ENCODE data around the gene DAZAP1.

DAZAP1 gene

DNA sequence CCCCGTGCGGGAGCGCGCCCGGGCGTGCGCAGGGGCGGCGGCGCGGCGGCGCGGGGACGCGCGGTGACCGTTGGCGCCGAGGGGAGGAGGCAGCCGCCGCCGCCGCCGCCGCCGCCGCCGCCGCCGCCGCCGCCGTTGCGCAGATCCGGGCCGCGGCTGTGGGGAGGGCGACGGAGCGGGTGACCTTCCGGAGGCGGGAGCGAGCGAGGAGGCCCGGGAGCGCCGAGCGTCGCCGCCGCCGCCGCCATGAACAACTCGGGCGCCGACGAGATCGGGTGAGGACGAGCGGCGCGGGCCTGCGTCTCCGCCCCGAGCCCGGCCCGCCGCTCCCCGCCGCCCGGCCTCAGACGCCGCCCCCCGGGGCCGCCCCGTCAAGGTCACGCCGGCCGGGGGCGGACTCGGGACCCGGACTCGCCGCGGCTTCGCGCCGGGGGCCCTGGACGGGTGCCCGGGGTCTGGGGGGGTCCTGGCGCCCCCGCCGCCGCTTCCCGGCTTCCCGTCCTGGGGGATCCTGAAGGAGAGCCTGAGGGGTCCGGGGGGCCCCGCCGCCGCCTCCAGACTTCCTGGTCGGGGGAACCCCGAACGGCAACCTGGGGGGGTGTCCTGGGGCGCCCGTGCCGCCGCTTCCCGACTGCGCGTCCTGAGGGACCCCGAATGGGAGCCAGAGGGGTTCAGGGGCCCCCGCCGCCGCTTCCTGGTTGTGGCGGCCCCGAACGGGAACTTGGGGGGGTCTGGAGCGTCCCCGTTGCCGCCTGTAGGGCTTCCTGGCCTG, at the start of gene DAZAP1:
TSS of gene DAZAP1 (plus strand) at position 59 of the 772 bp plus-strand sequence. CDS start at position 247, 188 bp downstream.
- H3K36me3 ChIP-seq (ENCODE audit: control insufficient read depth in 2 of 2, insufficient read depth in 2 of 2, low read length in 2 of 2) = peaks cover 0 to 11% of the 10 kb centered on the region in 2 donors
- peaks cover 29 to 40% of the 10 kb centered on the region in 2 donors for H3K4me1 ChIP-seq (ENCODE audit: control insufficient read depth in 2 of 2, insufficient read depth in 2 of 2, low read length in 2 of 2)
- peak within 1 kb of the TSS; percentile 85 to 89 for H3K27ac ChIP-seq (ENCODE audit: low read depth in 2 of 2, low read length in 2 of 2)
- H3K27me3 ChIP-seq (ENCODE audit: control insufficient read depth in 2 of 2, insufficient read depth in 2 of 2, low read length in 2 of 2) = peaks cover 0 to 4% of the 10 kb centered on the region in 2 donors
- H3K4me3 ChIP-seq (ENCODE audit: low read length in 2 of 2) = peak within 1 kb of the TSS; percentile 80 to 82
- H3K9me3 ChIP-seq (ENCODE audit: control insufficient read depth in 2 of 2, low read length in 2 of 2) = no peaks in the 10 kb centered on the region
- peak within 1 kb of the TSS; percentile 76 to 92 for H3K9ac ChIP-seq (ENCODE audit: low read depth in 1 of 2, low read length in 2 of 2)

DNA sequence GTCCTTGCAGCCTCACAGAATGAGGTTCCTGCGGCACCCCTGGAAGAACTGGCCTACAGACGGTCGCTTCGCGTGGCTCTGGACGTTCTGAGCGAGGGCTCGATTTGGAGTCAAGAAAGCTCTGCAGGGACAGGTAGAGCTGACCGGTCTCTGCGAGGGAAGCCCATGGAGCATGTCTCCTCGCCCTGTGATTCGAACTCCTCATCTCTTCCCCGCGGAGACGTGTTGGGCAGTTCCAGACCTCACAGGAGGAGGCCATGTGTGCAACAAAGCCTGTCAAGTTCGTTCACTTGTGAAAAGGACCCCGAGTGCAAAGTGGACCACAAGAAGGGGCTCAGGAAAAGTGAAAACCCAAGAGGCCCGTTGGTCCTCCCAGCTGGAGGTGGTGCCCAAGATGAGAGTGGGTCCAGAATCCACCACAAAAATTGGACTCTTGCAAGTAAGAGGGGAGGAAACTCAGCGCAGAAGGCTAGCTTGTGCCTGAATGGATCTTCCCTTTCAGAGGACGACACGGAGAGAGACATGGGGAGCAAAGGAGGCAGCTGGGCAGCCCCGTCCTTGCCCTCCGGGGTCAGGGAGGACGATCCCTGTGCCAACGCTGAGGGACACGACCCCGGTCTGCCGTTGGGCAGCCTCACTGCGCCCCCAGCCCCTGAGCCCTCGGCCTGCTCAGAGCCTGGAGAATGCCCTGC, 47.1 kb upstream of the DAZAP1 start:
- peaks cover 10 to 22% of the 10 kb centered on the region in 2 donors for H3K4me1 ChIP-seq (ENCODE audit: control insufficient read depth in 2 of 2, insufficient read depth in 2 of 2, low read length in 2 of 2)
- no peak overlapping the region for H3K9ac ChIP-seq (ENCODE audit: low read depth in 1 of 2, low read length in 2 of 2)
- no peaks in the 10 kb centered on the region for H3K9me3 ChIP-seq (ENCODE audit: control insufficient read depth in 2 of 2, low read length in 2 of 2)
- H3K4me3 ChIP-seq (ENCODE audit: low read length in 2 of 2) = no peak overlapping the region
- H3K27ac ChIP-seq (ENCODE audit: low read depth in 2 of 2, low read length in 2 of 2) = peak overlapping the region; percentile 6 to 40
- peaks cover 35 to 42% of the 10 kb centered on the region in 2 donors for H3K36me3 ChIP-seq (ENCODE audit: control insufficient read depth in 2 of 2, insufficient read depth in 2 of 2, low read length in 2 of 2)
- no peaks in the 10 kb centered on the region for H3K27me3 ChIP-seq (ENCODE audit: control insufficient read depth in 2 of 2, insufficient read depth in 2 of 2, low read length in 2 of 2)

DNA sequence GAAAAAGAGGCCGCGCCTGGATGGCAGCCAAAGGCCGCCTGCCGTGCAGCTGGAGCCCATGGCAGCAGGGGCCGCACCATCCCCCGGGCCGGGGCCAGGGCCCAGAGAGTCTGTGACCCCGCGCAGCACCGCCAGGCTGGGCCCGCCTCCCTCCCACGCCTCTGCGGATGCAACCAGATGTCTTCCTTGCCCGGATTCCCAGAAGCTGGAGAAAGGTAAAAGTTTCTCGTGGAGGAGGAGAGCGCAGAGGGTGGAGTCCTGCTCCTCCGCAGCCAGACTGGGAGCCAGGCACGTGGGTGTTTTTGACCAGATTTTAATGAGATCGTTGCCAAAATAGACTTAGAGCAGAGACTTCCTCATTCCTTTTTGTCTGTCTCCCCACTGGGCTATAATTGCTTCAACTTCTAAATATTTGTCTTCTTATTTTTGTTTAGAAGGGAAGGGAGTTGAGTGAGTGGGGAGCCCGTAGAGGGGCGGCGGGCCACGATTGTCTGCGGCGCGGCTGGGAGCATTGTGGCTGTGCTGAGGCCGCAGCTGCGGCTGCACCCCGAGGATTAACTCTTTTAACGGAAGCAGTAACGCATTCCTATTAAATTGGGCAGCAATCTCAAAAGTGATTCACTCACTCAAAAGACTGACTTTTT, 46.4 kb upstream of the DAZAP1 start:
- Histone ChIP-seq H3K36me3 (ENCODE audit: control insufficient read depth in 2 of 2, insufficient read depth in 2 of 2, low read length in 2 of 2) (peaks cover 35 to 47% of the 10 kb centered on the region in 2 donors), H3K9ac (ENCODE audit: low read depth in 1 of 2, low read length in 2 of 2) (no peak overlapping the region), H3K27me3 (ENCODE audit: control insufficient read depth in 2 of 2, insufficient read depth in 2 of 2, low read length in 2 of 2) (no peaks in the 10 kb centered on the region), H3K4me3 (ENCODE audit: low read length in 2 of 2) (peak overlapping the region in 1 of 2 donors; percentile 1), H3K9me3 (ENCODE audit: control insufficient read depth in 2 of 2, low read length in 2 of 2) (no peaks in the 10 kb centered on the region), H3K4me1 (ENCODE audit: control insufficient read depth in 2 of 2, insufficient read depth in 2 of 2, low read length in 2 of 2) (peaks cover 5 to 16% of the 10 kb centered on the region in 2 donors), H3K27ac (ENCODE audit: low read depth in 2 of 2, low read length in 2 of 2) (peak overlapping the region; percentile 6 to 40)

DNA sequence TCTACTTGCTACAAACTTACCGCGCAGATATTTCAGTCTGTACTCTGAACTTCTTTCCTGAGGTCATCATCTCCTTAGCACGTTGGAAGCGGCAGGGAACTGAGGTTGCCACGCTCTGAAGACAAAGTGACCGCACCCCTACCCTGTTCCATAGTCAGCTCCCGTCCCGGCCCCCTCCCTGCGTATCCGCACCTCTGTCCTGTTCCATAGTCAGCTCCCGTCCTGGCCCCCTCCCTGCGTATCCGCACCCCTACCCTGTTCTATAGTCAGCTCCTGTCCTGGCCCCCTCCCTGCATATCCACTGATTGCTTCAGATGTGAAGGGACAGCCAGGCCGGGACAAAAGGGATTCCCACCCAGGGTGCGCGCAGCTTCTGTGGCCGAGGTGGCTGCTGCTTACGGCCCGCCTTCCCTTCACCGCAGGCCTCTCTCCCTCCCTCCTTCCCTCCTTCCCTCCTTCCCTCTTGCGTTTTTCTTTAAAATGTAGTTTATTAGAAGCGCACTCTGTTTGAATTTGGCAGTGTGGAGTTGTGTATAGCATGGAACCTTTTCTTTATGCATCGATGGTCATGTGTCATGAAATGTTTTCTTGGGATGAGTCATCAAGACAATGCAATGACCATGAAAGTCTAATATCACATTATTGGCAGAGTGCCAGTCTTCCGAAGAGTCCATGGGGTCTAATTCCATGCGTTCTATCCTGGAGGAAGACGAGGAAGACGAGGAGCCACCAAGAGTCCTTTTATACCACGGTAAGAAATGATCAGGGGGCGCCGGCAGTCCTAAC, 45.6 kb upstream of the DAZAP1 start:
- H3K27me3 ChIP-seq (ENCODE audit: control insufficient read depth in 2 of 2, insufficient read depth in 2 of 2, low read length in 2 of 2) = no peaks in the 10 kb centered on the region
- no peak overlapping the region for H3K9ac ChIP-seq (ENCODE audit: low read depth in 1 of 2, low read length in 2 of 2)
- H3K4me3 ChIP-seq (ENCODE audit: low read length in 2 of 2) = no peak overlapping the region
- H3K4me1 ChIP-seq (ENCODE audit: control insufficient read depth in 2 of 2, insufficient read depth in 2 of 2, low read length in 2 of 2) = peaks cover 1 to 9% of the 10 kb centered on the region in 2 donors
- peaks cover 40 to 47% of the 10 kb centered on the region in 2 donors for H3K36me3 ChIP-seq (ENCODE audit: control insufficient read depth in 2 of 2, insufficient read depth in 2 of 2, low read length in 2 of 2)
- no peaks in the 10 kb centered on the region for H3K9me3 ChIP-seq (ENCODE audit: control insufficient read depth in 2 of 2, low read length in 2 of 2)
- no peak overlapping the region for H3K27ac ChIP-seq (ENCODE audit: low read depth in 2 of 2, low read length in 2 of 2)

DNA sequence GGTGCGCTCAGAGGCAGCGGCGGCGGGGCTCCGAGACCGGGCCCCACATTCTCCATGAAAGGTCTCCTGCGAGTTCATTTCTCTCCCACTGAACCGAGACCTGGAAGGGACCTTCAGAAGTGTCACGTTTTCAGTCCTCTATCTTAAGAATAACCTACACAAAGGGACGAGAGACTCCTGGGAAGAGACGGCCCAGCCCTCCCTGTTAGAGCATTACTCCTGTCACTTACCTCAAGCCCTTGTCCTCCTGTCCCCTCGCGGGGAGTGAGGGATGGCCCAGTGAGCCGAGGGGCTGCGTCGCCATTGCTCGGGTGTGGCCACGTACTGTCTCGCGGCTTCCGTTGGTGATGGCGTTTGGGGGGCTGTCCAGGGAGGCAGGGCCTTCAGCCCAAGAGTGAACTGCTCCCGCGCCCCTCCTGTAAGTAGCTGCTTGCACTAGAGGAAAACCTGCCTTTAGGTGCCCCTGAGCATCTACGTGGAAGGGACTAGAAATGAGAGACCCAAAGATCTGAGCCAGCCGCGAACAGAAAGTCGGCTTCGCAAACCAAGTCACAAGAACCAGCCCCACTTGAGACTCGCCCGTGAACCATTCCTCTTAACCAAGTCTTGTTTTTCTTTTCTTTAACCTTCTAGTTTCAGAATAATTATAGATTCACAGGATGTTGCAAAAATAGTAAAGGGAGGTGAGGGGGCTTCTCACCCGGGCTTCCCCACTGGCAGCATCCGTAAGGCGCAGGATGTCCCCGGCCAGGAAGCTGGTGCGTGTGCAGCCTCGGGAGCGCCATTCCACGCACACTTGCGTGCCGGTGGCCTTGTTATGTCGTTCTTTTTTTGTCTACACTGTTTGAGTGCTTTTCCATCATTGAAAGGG, 44.8 kb upstream of the DAZAP1 start:
- Histone ChIP-seq H3K4me1 (ENCODE audit: control insufficient read depth in 2 of 2, insufficient read depth in 2 of 2, low read length in 2 of 2) (peaks cover 0 to 7% of the 10 kb centered on the region in 2 donors), H3K27ac (ENCODE audit: low read depth in 2 of 2, low read length in 2 of 2) (peak overlapping the region in 1 of 2 donors; percentile 2), H3K9me3 (ENCODE audit: control insufficient read depth in 2 of 2, low read length in 2 of 2) (no peaks in the 10 kb centered on the region), H3K36me3 (ENCODE audit: control insufficient read depth in 2 of 2, insufficient read depth in 2 of 2, low read length in 2 of 2) (peaks cover 38 to 50% of the 10 kb centered on the region in 2 donors), H3K27me3 (ENCODE audit: control insufficient read depth in 2 of 2, insufficient read depth in 2 of 2, low read length in 2 of 2) (no peaks in the 10 kb centered on the region), H3K9ac (ENCODE audit: low read depth in 1 of 2, low read length in 2 of 2) (no peak overlapping the region), H3K4me3 (ENCODE audit: low read length in 2 of 2) (no peak overlapping the region)

DNA sequence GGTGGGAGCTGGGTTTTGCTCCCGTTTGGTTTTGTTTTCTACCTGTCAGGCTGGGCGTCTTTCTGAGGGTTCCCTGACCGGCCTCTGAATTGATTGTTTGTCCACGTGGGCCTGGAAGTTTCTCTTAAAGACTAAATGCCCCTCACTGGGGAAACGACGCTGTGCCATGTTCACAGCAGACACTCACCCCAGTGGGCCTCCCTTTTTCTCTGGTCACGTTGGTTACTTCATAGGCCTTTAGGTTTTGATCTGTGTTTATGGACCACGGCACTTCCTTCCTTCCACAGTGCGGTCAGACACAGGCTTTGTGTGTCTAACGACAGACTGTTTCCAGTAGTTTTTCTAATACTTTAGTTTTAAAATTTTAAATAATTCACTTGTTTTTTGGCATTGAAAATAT, 43.8 kb upstream of the DAZAP1 start:
- Histone ChIP-seq H3K36me3 (ENCODE audit: control insufficient read depth in 2 of 2, insufficient read depth in 2 of 2, low read length in 2 of 2) (peaks cover 32 to 44% of the 10 kb centered on the region in 2 donors), H3K27me3 (ENCODE audit: control insufficient read depth in 2 of 2, insufficient read depth in 2 of 2, low read length in 2 of 2) (no peaks in the 10 kb centered on the region), H3K9me3 (ENCODE audit: control insufficient read depth in 2 of 2, low read length in 2 of 2) (no peaks in the 10 kb centered on the region), H3K4me1 (ENCODE audit: control insufficient read depth in 2 of 2, insufficient read depth in 2 of 2, low read length in 2 of 2) (peaks cover 0 to 7% of the 10 kb centered on the region in 2 donors), H3K9ac (ENCODE audit: low read depth in 1 of 2, low read length in 2 of 2) (no peak overlapping the region), H3K27ac (ENCODE audit: low read depth in 2 of 2, low read length in 2 of 2) (peak overlapping the region; percentile 2 to 20), H3K4me3 (ENCODE audit: low read length in 2 of 2) (no peak overlapping the region)

DNA sequence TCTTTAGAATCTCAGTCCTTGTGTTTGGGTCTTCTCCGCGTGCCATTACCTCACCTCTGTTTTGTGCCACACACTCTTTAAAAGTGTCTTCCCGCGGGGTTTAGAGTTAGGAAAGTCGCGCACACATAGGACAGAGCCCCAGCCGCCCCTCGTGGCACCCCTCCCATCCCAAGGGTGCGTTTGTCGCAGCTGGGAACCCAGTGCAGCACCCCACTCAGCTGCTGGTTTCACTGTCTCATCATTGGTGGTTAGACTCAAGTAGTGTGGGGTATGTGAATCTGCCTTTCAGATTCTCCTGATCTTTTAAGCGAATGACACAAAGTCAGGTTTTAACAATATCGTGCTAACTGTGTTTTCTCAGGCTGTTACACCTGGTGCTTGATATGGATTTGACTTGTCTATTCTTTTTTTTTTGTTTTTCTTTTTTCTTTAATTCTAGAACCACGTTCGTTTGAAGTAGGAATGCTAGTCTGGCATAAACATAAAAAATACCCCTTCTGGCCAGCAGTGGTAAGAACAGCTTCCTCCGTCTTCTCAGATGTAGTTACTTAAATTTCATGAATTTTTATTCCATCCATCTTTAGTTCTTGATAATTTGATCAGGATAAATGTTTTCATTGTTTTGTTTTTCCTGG, 43.2 kb upstream of the DAZAP1 start:
- no peak overlapping the region for H3K27ac ChIP-seq (ENCODE audit: low read depth in 2 of 2, low read length in 2 of 2)
- no peaks in the 10 kb centered on the region for H3K27me3 ChIP-seq (ENCODE audit: control insufficient read depth in 2 of 2, insufficient read depth in 2 of 2, low read length in 2 of 2)
- H3K9ac ChIP-seq (ENCODE audit: low read depth in 1 of 2, low read length in 2 of 2) = no peak overlapping the region
- no peak overlapping the region for H3K4me3 ChIP-seq (ENCODE audit: low read length in 2 of 2)
- H3K4me1 ChIP-seq (ENCODE audit: control insufficient read depth in 2 of 2, insufficient read depth in 2 of 2, low read length in 2 of 2) = peaks cover 0 to 7% of the 10 kb centered on the region in 2 donors
- H3K9me3 ChIP-seq (ENCODE audit: control insufficient read depth in 2 of 2, low read length in 2 of 2) = no peaks in the 10 kb centered on the region
- peaks cover 29 to 40% of the 10 kb centered on the region in 2 donors for H3K36me3 ChIP-seq (ENCODE audit: control insufficient read depth in 2 of 2, insufficient read depth in 2 of 2, low read length in 2 of 2)

DNA sequence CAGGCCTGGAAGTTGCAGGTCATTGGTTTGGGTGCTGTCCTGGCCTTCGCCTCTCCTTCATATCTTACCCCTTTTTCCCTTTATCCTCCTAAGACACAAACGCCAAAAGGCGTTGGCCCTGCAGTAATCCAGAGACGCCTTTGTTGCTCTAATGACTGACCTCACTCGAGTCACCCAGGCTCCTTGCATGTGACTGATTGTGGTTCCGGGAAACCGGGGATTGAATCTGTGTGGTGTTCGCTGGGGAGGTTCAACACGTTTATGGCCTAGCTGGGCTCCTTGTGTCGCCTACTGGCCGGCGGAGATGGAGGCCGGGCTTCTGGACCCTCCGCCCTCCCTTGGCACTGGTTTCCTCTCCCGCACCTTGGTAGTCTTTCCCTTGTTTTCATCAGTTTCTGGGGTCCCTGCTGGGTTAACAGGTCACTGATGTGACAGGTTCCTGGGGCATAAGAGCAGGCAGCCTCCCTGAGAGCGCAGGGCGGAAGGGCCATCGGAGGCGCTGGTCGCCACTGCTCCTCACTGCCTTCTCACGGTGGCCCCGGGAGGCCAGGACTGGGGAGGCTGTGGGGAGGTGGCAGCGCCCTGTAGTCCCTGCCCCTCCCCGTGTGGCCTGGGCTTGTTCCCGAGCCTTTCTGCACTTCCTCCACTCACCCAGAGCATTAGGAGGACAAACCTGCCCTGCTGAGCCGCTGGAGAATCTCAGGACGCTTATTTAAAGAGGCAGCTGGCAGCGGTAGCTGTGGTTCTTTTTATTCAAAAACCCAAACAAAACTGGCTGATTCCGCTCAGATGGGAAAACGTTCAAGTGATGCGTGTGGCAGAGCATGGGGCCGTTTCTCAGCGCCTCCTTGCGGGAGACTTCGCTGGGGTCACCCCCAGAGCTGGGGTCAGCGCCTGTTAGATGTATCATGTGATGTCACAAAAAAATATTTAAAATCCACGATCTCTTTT, 41.8 kb upstream of the DAZAP1 start:
- no peak overlapping the region for H3K9ac ChIP-seq (ENCODE audit: low read depth in 1 of 2, low read length in 2 of 2)
- no peak overlapping the region for H3K4me3 ChIP-seq (ENCODE audit: low read length in 2 of 2)
- peaks cover 0 to 6% of the 10 kb centered on the region in 2 donors for H3K4me1 ChIP-seq (ENCODE audit: control insufficient read depth in 2 of 2, insufficient read depth in 2 of 2, low read length in 2 of 2)

More for the DNA sequence above, 41.8 kb upstream of the DAZAP1 start:
- H3K27me3 ChIP-seq (ENCODE audit: control insufficient read depth in 2 of 2, insufficient read depth in 2 of 2, low read length in 2 of 2) = no peaks in the 10 kb centered on the region
- peaks cover 34 to 41% of the 10 kb centered on the region in 2 donors for H3K36me3 ChIP-seq (ENCODE audit: control insufficient read depth in 2 of 2, insufficient read depth in 2 of 2, low read length in 2 of 2)
- no peaks in the 10 kb centered on the region for H3K9me3 ChIP-seq (ENCODE audit: control insufficient read depth in 2 of 2, low read length in 2 of 2)
- no peak overlapping the region for H3K27ac ChIP-seq (ENCODE audit: low read depth in 2 of 2, low read length in 2 of 2)

Data from mucosa of rectum (tissue), 2 donors.